ENCODE measurements around the gene TMEM41B. TPM values are rescaled to one million over a fixed set of nuclear protein-coding genes. Genes with fewer than 3 reads are reported as not detected.
"Not testable (repeated sequence)": the region's sequence is repeated elsewhere in the genome, so short reads cannot be mapped to it uniquely, and the experiment has no call there.

Gene TMEM41B
- total RNA-seq, 1 donor from 2014 or later: 20.2 TPM

DNA sequence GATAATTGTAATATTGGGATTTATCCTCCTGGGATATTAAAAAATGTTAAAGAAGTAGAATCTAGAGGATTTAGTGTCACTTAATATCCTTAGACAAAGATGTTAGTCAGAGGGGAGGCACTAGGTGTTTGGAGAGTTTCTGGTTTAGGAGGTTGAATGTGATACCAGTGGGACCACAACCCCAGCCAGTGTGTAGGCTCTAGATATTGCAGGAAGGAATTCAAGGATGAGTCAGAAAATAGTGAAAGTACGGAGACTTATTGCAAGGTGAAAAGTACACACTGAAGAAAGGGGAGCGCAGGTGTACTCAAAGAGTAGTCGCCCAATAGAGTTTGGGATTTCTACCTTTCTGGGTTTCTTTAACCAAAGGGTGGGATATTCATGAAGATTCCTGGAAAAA is 5.7 kb upstream of the TMEM41B start:
- intact Hi-C loops (cut with micrococcal nuclease): no loop called here
- TF ChIP-seq, protein P1, sequence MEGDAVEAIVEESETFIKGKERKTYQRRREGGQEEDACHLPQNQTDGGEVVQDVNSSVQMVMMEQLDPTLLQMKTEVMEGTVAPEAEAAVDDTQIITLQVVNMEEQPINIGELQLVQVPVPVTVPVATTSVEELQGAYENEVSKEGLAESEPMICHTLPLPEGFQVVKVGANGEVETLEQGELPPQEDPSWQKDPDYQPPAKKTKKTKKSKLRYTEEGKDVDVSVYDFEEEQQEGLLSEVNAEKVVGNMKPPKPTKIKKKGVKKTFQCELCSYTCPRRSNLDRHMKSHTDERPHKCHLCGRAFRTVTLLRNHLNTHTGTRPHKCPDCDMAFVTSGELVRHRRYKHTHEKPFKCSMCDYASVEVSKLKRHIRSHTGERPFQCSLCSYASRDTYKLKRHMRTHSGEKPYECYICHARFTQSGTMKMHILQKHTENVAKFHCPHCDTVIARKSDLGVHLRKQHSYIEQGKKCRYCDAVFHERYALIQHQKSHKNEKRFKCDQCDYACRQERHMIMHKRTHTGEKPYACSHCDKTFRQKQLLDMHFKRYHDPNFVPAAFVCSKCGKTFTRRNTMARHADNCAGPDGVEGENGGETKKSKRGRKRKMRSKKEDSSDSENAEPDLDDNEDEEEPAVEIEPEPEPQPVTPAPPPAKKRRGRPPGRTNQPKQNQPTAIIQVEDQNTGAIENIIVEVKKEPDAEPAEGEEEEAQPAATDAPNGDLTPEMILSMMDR (IDR thresholded peaks at IDR 0.05; ENCODE audit: borderline replicate concordance): no peak
- no peaks in the 10 kb centered on the region for H3K36me3 ChIP-seq
- peaks cover 3% of the 10 kb centered on the region for H3K4me1 ChIP-seq
- no peaks in the 10 kb centered on the region for H3K9me3 ChIP-seq (replicated peaks)
- no peak overlapping the region for H3K27ac ChIP-seq (replicated peaks)
- H3K27me3 ChIP-seq (ENCODE audit: low read depth): peaks cover 12% of the 10 kb centered on the region
- no peak for DNase-seq
- H3K4me3 ChIP-seq: no peak overlapping the region

DNA sequence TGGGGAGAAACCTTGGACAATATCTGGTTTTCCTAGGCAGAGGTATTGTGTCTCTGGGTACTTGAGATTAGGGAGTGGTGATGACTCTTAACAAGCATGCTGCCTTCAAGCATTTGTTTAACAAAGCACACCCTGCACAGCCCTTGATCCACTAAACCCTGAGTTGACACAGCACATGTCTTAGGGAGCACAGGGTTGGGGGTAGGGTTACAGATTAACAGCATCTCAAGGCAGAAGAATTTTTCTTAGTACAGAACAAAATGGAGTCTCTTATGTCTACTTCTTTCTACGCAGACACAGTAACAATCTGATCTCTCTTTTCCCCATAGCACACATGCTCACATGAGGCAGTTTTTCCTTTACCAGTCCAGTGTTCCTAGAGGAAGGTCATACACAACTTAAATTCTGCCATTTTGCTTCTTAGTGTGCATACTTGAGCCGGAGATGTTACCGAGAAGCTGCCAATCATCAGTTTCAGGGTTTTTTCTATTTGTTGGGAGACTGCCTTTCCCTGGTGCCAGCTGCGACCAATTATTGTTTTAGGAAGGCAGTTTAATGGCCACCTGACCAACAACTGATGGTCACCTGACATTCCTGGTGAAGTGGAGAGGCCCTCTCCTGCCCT is 5.1 kb upstream of the TMEM41B start:
- not testable (repeated sequence) for DNase-seq; H3K4me3 ChIP-seq; H3K4me1 ChIP-seq; H3K27ac ChIP-seq (replicated peaks); H3K9me3 ChIP-seq (replicated peaks); H3K36me3 ChIP-seq
- peaks cover 12% of the 10 kb centered on the region for H3K27me3 ChIP-seq (ENCODE audit: low read depth)
- intact Hi-C loops (cut with micrococcal nuclease): loop anchor here (10.0 kb wide), 1 partner anchor 65 kb away; the partner anchor contains the start of gene IPO7

DNA sequence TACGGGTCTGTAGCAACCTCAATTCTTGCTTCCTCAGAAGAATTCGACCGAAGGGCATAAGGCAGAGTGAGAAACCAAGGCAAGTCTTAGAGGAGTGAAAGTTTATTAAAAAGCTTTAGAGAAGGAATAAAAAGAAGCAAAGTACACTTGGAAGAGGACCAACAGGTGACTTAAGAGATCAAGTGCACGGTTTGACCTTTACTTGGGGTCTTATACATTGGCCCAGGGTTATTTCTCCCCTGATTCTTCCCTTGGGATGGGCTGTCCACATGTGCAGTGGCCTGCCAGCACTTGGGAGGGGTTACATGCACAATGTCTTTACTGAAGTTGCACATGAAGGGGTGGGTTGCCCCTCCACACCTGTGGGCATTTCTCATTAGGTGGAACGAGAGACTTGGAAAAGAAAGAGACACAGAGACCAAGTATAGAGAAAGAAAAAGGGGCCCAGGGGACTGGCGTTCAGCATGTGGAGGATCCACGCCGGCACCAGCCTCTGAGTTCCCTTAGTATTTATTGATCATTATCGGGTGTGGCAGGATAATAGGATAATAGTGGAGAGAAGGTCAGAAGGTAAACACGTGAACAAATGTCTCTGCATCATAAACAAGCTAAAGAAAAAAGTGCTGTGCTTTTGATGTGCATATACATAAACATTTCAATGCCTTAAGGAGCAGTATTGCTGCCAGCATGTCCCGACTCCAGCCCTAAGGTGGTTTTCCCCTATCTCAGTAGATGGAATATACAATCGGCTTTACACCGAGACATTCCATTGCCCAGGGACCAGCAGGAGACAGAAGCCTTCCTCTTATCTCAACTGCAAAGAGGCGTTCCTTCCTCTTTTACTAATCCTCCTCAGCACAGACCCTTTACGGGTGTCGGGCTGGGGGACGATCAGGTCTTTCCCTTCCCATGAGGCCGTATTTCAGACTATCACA is 4.3 kb upstream of the TMEM41B start:
- DNase-seq; H3K27ac ChIP-seq (replicated peaks); H3K4me3 ChIP-seq; H3K36me3 ChIP-seq; H3K9me3 ChIP-seq (replicated peaks): not testable (repeated sequence)
- peaks cover 12% of the 10 kb centered on the region for H3K27me3 ChIP-seq (ENCODE audit: low read depth)
- intact Hi-C loops (cut with micrococcal nuclease): loop anchor here (10.0 kb wide), 1 partner anchor 66 kb away; the partner anchor contains the start of gene IPO7
- H3K4me1 ChIP-seq: peaks cover 12% of the 10 kb centered on the region

DNA sequence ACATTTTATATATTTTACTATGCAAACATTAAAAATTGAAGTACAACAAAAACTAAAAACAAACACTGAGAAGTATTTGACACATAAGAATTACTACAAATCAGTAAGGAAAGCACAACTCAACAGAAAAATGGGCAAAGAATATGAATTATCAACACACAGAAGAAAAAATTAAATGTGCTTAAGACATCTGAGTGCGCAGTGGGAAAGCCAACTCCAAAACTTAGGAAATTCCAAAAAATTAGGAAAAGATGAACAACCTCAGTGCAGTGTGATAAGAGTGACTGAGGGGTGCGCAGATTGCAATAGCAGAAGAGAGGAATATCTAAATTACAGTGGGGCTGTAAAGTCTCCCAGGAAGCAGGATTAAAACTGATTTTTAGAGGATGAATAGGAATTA is 1.9 kb upstream of the TMEM41B start:
- no peak for DNase-seq
- Histone ChIP-seq H3K27me3 (ENCODE audit: low read depth) (peaks cover 12% of the 10 kb centered on the region), H3K4me3 (no peak overlapping the region), H3K27ac (replicated peaks) (no peak overlapping the region), H3K9me3 (replicated peaks) (no peaks in the 10 kb centered on the region), H3K36me3 (no peaks in the 10 kb centered on the region), H3K4me1 (peaks cover 35% of the 10 kb centered on the region)
- TF ChIP-seq, protein P1 (IDR thresholded peaks at IDR 0.05; ENCODE audit: borderline replicate concordance): no peak
- intact Hi-C loops (cut with micrococcal nuclease): loop anchor here (10.0 kb wide), 1 partner anchor 68 kb away; the partner anchor contains the start of gene IPO7

GRCh38 chr11:9315078-9315688 is 790 bp upstream of the TMEM41B start:
- TF ChIP-seq, protein P1 (IDR thresholded peaks at IDR 0.05; ENCODE audit: borderline replicate concordance): no peak
- H3K36me3 ChIP-seq: no peaks in the 10 kb centered on the region
- peaks cover 12% of the 10 kb centered on the region for H3K27me3 ChIP-seq (ENCODE audit: low read depth)
- peak overlapping the region; percentile 87 for H3K27ac ChIP-seq (replicated peaks)
- peak overlapping the region; percentile 99 for H3K4me3 ChIP-seq
- DNase-seq: no peak
- peaks cover 41% of the 10 kb centered on the region for H3K4me1 ChIP-seq
- intact Hi-C loops (cut with micrococcal nuclease): loop anchor here (10.0 kb wide), 1 partner anchor 70 kb away; the partner anchor contains the start of gene IPO7
- no peaks in the 10 kb centered on the region for H3K9me3 ChIP-seq (replicated peaks)

- intact Hi-C loops (cut with micrococcal nuclease): loop anchor here (10.0 kb wide), 1 partner anchor 71 kb away; the partner anchor contains the start of gene IPO7
Observed at GRCh38 chr11:9313648-9314290, 624 bp downstream of the TMEM41B start.

More at GRCh38 chr11:9313648-9314290, 624 bp downstream of the TMEM41B start:
- no peaks in the 10 kb centered on the region for H3K9me3 ChIP-seq (replicated peaks)
- H3K27me3 ChIP-seq (ENCODE audit: low read depth): peaks cover 12% of the 10 kb centered on the region
- no peaks in the 10 kb centered on the region for H3K36me3 ChIP-seq
- DNase-seq: no peak
- TF ChIP-seq, protein P1 (IDR thresholded peaks at IDR 0.05; ENCODE audit: borderline replicate concordance): no peak
- H3K4me1 ChIP-seq: peaks cover 41% of the 10 kb centered on the region
- H3K27ac ChIP-seq (replicated peaks): peak overlapping the region; percentile 87
- peak overlapping the region; percentile 99 for H3K4me3 ChIP-seq
